ENCODE measurements around the gene MITF.

The MITF gene

DNA sequence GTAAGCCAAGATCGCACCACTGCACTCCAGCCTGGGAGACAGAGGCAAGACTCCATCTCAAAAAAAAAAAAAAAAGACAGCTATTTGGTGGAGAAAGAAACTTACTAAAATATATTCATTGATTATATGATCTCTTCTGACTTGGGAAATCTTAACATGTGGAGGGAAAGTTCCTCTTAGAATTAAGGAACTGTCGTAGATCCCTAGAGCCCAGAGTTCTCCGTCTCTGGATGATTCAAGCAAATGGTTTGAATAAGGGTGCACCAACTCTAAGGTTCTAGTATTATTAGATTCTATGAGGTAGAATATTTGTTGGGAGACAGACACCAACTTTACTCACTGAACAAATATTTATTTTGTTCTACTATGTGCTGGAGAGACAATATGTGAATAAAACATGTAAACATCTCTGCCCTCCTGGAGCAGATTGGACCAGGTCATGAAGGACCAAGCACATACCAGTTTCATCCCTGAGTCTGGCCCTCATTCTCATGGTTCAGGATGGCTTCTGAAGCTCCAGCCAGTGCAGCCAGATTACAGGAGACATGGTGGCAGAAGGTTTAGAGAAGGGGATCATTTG lies 129.7 kb downstream of the MITF start:
- TF ChIP-seq CTCF (conservative IDR thresholded peaks at IDR 0.05; ENCODE audit: low read depth, low read length): no peak
- no peak for DNase-seq (ENCODE audit: low read depth)
- no peak overlapping the region for H3K4me3 ChIP-seq (ENCODE audit: low read depth, low read length)

DNA sequence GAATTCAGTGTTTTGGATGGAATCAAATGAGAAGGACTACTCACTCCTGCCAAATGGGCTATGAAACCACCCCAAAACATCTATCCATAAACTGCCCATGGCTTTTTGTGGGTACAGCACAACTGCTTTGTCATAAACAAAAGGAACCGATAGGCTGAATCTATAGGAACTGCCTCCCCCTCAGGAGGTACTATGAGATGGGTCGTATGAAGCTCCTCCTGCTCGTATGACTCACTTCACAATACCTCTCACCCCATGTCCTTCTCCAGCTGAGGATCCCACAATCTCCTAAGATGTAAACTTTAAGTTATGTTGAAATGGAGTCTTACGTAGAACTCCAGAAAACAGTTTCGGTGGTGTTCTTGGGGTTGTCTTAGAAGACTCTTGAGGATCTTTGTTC lies 130.4 kb downstream of the MITF start:
- no peak overlapping the region for H3K4me3 ChIP-seq (ENCODE audit: low read depth, low read length)
- no peak for TF ChIP-seq CTCF (conservative IDR thresholded peaks at IDR 0.05; ENCODE audit: low read depth, low read length)
- peak; percentile 98 for DNase-seq (ENCODE audit: low read depth)

DNA sequence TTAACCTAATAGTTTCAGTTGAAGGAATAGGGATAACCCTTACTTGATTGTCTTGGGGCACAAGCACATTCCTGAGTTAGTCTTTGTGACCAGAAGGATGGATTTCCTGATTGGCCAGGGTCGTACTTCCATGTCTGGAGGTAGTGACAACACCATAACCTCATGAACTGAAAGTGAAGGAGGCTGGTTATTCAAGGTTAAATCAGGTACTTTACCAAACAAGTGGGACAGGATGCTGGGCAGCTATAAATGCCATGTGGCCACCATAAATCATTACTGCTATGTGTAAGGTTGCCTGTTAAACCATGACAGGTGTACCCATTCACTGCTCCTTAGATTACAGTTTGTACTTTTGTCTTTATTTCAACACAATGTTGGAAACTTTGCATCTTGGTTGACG lies 132.0 kb downstream of the MITF start:
- no peak for DNase-seq (ENCODE audit: low read depth)
- no peak for TF ChIP-seq CTCF (conservative IDR thresholded peaks at IDR 0.05; ENCODE audit: low read depth, low read length)
- no peak overlapping the region for H3K4me3 ChIP-seq (ENCODE audit: low read depth, low read length)

GRCh38 chr3:69871868-69872267 lies 132.6 kb downstream of the MITF start:
- no peak for TF ChIP-seq CTCF (conservative IDR thresholded peaks at IDR 0.05; ENCODE audit: low read depth, low read length)
- DNase-seq (ENCODE audit: low read depth): no peak
- no peak overlapping the region for H3K4me3 ChIP-seq (ENCODE audit: low read depth, low read length)

- no peak overlapping the region for H3K4me3 ChIP-seq (ENCODE audit: low read depth, low read length)
- no peak for TF ChIP-seq CTCF (conservative IDR thresholded peaks at IDR 0.05; ENCODE audit: low read depth, low read length)
These were observed 133.6 kb downstream of the MITF start for GRCh38 chr3:69872783-69873378.

GRCh38 chr3:69876073-69876472 lies 136.8 kb downstream of the MITF start:
- DNase-seq (ENCODE audit: low read depth): no peak
- no peak for TF ChIP-seq CTCF (conservative IDR thresholded peaks at IDR 0.05; ENCODE audit: low read depth, low read length)
- H3K4me3 ChIP-seq (ENCODE audit: low read depth, low read length): no peak overlapping the region

More at GRCh38 chr3:69872783-69873378, 133.6 kb downstream of the MITF start:
- DNase-seq (ENCODE audit: low read depth): peak; percentile 76

- H3K4me3 ChIP-seq (ENCODE audit: low read depth, low read length): no peak overlapping the region
- DNase-seq (ENCODE audit: low read depth): no peak
- no peak for TF ChIP-seq CTCF (conservative IDR thresholded peaks at IDR 0.05; ENCODE audit: low read depth, low read length)
These were observed 139.0 kb downstream of the MITF start for GRCh38 chr3:69878254-69878653.
